Measurements from ENCODE around the gene SYN1.
"Not testable (repeated sequence)": the region's sequence is repeated elsewhere in the genome, so short reads cannot be mapped to it uniquely, and the experiment has no call there.

SYN1 gene

DNA sequence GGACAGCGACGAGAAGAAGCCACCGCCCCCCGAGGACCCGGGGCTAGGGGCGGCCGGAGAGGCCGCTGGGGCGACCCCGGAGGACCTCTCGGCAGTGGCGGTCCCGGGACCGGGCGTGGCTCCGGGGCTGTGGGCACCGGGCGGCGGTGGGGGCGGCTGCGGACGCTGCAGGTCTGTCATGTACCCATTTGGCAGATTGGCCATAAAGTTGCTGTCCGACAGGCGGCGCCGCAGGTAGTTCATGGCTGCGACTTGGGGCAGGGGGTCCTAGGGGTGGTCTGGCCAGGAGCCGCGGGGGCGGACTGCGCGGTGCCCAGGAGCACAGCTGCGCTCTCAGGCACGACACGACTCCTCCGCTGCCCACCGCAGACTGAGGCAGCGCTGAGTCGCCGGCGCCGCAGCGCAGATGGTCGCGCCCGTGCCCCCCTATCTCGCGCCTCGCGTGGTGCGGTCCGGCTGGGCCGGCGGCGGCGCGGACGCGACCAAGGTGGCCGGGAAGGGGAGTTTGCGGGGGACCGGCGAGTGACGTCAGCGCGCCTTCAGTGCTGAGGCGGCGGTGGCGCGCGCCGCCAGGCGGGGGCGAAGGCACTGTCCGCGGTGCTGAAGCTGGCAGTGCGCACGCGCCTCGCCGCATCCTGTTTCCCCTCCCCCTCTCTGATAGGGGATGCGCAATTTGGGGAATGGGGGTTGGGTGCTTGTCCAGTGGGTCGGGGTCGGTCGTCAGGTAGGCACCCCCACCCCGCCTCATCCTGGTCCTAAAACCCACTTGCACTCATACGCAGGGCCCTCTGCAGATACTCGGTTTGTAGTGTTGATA lies at the start of gene SYN1:
TSS of gene SYN1 (minus strand) at position 372 of the 817 bp plus-strand sequence. CDS start at position 243, 129 bp downstream.
- DNase-seq, result peak; percentile 82

DNA sequence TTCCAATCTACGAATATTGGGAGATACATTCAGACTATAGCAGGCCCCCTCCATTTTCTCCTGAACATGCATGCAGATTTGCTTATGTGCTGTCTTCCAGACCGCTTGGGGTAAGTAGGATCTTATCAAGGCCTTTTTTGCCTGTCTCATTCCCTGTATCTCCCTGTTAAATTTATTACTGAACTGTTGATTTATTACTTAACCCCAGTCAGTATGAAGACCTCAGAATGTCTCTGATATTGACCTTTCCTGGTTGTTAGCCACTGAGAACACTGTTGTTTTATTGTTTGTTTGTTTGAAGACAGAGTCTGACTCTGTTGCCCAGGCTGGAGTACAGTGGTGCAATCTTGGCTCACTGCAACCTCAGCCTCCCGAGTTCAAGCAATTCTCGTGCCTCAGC lies 46.1 kb upstream of the SYN1 start:
- DNase-seq, result not testable (repeated sequence)

DNA sequence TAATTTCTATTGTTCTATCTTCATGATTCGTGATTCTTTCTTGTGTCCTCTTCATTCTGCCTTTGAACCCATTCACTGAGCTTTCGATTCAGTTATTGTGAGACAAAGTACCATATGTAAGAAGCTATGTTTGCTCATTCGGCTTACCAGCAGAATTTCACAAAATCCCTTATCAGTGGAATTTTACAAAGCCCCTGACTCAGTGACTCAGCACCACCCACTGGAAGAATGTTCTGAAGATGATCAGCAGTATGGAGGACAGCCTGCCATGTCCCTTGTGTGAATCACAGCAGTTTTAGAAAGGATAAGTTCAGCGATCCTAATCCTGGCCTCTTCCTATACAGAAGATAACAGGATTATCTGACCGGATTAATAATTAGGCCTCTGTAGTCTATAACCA lies 45.1 kb upstream of the SYN1 start:
- DNase-seq, result no peak

DNA sequence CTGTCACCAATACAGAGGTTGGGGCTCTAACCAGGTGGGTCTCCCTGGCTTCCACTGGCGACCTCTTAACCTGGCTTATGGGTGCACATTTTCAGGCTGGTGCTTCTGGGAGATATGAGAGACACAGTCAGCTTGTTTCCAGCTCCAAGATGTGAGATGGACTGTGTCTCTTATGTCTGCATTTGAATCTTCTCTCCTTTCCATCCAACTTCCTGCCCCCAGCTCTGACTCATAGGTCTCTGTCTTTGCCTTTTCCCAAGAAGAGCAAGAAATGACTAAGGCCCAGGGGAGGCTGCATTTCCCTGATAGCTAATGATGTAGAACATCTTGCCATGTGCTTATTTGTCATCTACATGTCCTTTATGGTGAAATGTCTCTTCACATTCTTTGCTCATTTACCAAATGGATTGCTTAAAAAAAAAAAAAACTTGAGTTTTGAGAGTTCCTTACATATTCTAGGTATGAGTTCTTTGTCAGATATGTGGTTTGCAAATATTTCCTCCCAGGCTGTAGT lies 42.5 kb upstream of the SYN1 start:
- DNase-seq, result no peak

DNA sequence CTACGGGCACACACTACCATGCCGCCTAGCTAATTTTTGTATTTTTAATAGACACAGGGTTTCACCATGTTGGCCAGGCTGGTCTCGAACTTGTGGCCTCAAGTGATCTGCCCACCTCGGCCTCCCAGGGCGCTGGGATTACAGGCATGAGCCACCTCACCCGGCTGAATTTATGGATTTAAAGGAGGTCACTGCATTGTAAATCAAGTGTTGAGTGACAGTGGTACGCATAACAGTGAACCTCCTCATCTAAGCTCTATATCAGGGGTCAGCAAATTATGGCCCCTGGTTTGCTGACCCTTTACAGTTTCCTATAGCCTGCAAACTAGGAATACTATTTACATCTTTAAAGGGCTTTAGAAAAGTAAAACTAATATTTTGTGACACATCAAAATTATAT lies 41.9 kb upstream of the SYN1 start:
- no peak for DNase-seq

DNA sequence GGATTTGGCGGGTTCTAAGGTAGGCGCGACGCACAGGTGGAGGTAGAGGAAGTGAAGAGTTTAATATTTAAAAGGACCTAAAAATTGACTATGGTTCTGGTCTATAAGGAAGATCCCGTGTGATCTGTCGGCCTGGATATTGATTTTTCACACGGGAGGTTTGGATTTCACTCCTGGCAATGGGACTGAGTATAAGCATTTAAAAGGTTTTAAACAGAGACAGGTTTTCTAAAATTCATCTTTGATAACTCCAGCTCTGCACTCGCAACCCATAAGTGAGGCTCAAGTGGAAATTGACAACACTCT lies 39.7 kb upstream of the SYN1 start:
- no peak for DNase-seq

DNA sequence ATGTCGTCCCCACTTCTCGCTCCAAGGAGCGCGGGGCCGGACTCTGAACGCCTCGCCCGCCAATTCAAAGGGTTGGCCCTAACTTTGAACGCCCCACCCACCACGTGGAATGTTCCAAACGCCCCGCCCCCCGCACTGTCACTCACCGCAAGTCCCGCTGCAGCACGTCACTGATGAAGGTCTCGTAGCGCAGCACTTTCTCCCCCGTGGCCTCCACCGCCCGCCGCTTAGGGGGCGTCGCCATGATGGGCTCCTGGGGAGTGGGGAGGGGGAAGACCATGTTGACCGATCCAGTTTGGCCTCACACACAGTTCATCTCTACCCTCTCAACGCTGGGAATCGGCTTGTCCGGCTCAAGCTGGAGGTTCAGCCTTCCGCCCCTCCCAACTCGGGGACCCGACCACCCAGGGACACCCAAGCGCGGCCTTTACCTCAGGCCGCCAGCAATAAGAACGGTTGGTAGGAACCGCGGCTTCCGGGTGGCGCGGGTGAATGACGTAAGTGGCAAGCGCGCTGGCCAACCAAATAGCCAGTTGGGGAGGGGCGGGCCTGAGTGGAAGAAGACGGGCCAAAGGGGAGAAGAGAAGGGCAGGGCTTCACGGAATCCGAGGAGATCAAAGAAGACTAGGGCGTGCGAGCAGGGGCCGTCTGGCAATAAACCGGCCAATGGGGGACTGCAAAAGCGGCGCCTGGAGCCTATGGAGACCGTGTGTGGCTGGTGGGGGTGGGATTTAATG lies 39.2 kb upstream of the SYN1 start, which contains the start of gene UXT:
TSS of gene UXT (minus strand) at position 497 of the 737 bp plus-strand sequence. CDS start at position 244, 253 bp downstream.
- peak; percentile 92 for DNase-seq

DNA sequence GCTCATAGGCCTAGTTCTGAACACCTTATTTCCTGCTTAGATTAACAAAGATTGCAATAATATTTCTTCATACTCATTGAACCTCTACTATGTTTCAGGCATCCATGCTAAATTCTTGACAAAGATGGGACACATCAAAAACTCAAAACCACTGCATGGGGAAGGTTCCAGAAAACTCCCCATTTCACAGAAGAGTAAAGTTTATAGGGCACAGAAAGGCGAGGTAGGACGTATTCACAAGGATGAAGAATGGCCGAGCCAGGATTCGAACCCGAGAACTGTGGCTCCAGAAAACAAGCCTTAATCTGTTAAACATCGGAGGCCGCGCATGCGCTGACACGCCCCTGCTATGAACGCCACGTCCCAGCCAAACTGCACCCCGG lies 38.6 kb upstream of the SYN1 start:
- no peak for DNase-seq

DNA sequence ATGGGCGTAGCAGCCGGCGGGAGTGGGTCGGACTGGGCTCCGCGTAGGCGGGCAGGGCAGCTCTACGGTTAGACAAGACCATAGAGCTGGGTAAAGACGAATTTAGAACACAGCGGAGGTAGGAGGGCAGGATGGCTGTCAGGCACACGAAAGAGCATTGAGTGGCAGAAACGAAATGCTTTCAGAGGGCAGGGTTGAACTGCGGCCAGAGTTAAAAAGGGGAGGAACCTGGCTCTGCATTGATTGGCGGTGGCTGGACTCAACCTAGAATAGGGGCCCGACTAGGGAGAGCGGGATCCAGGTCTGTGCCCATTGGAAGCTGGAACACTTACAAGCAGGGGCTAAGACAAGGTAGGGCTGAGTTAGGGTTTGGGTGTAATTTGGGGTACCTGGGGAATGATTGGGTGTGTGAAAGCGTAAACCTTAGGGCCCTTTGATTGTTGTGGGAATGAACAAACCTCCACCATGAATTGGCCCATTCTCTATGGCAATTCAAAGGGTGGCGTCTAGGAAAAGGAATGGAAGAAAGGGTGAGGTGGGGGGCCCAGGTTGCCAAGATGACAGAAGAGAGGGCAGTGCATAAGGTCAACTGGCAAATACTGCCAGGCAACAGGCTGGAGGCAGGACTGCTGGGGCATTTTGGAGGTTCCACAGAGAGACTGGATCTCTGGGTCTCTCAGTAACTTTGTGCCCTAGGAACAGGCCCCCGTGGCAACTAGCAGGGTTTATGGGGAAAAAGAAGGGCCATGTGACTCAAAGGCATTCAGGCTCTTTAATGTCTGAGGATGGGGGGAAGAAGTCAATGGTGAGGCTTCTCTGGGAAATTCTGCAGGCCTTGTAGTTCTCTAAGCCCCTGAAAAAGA lies 31.6 kb upstream of the SYN1 start:
- no peak for DNase-seq

DNA sequence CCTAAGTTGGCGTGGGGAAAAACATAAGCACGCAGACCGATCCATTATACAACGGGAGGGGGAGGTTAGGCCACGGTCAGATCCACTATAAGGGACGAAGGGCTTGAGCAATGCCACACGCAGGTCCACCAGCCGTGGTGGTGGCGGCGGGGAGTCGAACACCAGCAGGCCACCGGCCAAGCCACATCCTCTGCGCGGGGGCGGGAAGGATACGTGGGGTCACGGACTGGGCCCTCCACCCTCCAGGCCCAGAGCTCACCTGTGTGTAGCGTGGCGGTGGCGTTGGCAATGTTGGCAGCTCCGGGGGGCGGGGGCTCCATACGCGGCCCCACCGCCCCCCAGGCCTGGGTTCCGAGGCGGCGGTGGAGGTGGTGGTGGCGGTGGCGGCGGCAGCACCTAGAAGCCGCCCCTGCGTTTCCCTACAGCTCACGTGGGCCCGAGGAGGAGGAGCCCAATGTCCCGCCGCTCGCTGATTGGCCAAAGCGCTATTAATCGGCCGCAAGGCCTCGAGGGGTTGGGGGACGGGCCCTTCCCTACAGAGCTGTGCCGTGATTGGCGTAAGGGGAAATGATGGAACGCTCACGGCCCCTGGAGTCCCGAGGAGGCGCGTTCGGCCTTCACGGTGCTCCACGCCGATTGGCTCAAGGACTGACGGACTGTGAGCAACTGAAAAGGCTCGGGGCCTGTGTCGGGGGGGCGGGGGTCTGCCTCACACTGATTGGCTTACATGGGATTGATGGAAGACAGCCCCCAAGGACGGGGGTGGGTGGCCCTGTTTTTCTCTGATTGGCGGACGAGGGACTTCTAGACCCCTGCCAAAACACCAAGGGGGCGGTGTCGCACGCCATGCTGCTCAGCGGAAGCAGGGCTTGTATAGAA lies 30.7 kb upstream of the SYN1 start, which contains the start of gene ELK1:
TSS of gene ELK1 (minus strand) at position 400 of the 879 bp plus-strand sequence. CDS start 9,122 bp downstream, outside the sequence.
- DNase-seq, result peak; percentile 95

DNA sequence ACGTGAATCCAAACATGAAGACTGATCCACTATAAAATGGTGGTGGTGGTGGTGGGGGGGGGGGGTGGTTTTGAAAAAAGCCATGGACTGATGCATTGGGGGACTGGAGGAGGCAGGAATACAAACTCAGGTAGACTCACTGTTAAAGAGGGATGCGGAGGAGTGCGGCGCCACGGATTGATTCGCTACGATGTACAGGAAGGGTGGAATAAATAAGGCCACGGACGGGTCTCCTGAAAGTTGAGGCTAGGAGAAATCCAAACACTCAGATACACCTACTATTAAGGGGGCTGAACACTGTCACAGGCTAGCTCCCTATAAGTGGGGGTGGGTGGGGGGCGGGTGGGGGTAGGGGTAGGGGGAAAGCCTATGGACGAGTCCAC lies 30.1 kb upstream of the SYN1 start:
- no peak for DNase-seq

DNA sequence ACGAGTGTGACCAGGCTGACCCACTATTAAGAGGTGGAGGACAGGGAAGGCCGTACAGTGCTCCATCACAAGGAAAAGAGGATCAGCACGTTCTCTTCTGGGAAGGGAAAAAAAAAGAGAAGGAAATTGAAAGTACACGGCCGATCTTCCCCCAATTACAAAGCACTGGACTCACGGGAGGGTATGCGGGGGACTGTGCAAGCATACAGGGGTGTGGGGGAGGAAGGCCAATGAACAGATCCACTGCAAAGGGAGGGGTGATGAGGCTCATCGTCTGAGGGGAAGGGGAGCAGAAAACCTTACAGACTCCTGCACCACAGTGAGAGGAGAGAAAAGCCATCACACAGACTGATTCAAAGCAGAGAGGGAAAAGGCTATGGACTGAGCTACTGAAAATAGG lies 29.6 kb upstream of the SYN1 start:
- no peak for DNase-seq

DNA sequence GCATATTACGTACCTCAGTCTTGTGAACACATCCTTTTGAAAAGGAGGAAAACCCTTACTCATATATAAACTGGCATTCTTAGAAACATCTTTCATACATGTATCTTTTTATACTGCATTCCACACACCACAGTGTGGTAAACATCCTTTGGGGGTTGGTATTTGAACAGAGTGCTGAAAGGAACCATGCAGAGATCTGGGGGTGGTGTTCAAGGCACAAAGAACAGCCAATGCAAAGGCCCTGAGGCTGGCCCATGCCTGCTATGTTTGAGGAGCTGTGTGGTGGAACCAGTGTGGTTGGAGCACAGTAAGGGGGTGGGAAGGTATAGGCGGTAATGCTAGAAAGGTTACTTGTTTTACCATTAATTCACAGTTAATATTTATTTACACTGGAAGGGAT lies 28.7 kb upstream of the SYN1 start:
- no peak for DNase-seq

DNA sequence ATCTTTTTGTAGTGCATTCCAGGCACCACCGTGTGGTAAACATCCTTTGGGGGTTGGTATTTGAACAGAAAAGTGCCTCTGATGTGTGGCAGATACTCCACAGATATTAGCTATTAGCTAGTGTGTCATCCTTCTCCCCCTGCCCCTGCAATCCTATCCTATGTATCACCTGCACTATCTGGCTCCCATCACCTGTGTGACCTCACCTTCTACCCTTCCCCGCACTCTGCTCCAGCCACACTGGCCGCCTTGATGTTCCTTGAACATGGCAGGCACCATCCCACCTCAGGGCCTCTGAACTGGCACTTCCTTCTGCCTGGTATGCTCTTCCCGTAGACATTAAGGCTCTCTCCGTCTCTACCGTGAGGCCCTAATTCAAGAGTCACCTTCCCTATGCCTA lies 27.0 kb upstream of the SYN1 start:
- no peak for DNase-seq

DNA sequence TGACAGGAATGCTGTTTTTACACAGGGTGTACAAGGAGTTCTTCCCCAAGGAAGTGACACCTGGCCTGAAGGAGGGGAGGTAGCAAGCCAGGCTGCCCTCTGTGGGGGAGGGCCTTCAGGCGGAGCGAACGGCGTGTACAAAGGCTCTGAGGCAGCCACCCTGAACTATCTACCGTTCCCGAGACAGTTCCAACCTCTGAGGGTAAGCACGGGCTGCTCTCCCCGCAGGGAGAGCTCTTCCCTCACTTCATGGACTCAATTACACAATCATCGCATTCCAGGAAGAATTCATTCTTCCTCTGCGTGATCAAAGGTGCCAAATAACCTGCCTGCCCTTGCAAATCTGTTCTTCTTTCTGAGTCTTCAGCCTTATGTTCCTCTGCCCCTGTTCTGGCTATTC lies 25.9 kb upstream of the SYN1 start:
- DNase-seq, result no peak

DNA sequence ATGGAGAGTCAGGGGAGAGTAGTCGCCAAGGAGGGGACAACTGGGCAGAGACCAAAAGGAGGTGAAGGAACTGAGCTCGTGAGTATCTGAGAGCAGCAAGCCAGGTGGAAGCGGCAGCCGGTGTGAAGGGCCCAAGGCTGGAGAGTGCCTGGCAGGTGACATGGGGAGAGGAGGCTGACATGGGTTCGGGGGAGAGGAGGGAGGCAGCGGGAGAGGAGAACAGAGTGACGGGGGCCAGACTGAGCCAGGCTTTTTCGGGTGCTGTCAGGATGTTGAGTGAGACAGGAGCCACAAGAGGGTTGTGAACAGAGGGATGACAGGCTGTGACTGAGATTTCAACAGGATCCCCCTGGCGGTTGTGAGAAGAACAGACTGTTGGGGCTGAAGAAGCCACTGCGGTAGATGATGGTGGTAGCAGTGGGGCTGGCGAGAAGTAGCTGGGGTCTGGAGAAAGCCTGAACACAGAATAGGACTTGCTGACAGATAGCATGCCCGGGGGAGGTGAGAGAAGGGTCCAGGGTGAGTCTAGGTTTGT lies 25.0 kb upstream of the SYN1 start:
- DNase-seq, result no peak

DNA sequence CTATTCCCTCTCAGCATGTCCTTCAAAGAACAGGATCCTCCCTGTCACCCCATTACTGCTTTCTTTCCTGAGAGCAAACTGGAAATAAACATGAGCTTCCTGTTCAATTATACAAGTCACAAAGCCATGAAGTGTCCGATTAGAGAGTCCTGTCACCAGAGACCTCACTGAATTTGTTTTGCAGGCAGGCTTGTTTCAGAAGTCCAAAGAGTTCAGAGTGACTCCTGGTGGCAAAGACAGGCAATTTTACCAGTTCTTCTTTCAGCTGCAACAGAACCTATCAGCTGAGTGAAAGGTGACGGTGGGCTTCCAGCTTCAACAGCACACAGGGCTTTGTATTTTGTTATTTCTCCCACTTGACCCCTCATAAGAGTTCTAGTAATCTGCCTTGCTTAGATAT lies 24.3 kb upstream of the SYN1 start:
- DNase-seq, result no peak

DNA sequence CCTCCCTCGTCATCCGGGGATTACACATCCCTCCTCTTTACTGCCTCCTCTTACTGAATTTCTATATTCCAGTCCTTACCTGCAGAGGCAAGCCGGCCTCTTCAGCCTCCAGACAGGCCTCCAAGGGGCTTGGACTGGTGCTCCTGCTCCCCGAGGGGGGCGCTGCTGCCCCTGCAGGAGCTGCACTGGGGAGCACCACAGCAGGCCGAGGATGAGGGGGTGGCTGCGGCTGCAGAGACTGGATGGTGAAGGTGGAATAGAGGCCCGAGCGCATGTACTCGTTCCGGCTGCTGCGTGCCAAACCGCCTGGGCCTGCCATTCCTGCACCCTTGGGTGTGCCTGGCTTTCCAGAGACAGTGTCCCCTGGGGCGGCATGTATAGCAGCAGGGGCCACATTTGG lies 19.2 kb upstream of the SYN1 start:
- DNase-seq, result no peak

DNA sequence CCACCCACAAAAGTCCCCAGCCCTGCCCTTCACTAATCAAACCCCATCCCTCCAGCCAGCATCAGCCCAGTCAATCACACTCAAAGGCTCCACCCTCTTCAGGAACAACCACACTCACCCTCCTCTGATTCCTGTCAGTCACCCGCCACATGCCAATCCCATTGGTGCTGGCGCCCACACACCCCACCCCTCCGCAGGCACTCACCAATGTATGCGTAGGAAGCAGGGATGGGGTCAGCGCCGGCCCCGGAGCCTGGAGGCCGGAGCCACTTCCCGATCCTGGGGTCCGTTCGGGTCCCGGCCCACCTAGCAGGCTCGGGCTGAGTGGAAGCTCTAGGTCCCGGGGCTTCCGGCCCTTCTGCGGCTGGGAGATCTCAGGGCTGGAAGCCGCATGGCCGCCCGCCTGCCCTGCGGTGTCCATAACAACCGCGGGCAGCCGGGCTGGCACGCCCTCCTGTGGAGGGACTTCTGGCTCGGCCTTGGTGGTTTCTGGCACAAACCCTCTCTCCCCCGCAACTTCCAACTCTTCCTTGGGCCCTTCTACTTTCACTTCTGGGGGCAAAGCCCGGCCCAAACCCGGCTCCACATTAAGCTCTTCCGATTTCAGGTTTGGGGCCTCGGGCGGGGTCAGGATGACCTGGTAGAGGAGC lies 18.0 kb upstream of the SYN1 start:
- no peak for DNase-seq

DNA sequence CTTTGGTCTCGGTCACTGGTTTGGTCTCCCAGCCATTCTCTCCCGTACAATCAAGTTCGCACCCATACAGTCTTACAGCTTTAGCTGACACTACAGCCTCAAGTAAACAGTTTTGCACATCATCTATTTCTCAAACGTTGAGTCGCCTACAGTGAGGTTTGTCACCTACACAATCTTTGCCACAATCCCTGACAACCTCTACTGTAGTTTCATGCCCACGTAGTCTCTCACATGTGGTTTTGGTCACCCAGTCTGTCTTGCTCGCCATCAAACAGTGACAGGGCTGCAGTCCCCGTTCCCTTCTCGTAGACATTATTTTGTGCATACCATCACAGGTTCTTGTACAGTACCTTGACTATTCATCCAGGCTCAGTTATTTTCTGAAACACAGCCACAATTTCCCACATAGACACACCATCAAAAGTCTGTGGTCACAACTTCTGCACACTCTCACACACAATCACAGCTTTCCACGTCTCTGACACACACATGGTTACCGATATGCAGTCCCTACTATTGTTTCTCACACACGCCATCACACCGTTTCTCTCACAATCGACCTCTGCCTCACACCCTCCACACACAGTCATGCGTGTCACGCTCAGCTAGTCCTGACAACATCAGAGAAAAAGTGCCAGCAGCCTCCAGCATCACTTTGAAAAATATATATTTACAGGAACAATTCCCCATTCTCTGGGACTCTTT lies 15.4 kb upstream of the SYN1 start:
- DNase-seq, result no peak

All from right forelimb (tissue), 1 donor.